ENCODE measurements around the gene PDCL3.

DNA sequence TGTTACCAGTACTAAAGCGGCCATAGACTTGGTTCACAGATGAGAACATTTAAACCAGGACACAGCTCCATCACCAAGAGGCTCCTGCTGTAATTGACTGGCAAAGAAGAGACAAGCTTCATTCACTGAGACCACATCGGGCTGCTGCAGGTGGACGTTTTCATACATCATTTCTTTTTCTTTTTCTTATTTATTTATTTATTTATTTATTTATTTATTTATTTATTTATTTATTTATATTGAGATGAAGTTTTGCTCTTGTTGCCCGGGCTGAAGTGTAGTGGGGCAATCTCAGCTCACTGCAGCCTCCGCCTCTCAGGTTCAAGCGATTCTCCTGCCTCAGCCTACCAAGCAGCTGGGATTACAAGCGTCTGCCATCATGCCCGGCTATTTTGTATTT lies 33.6 kb upstream of the PDCL3 start:
- TF ChIP-seq SP1 (IDR thresholded peaks at IDR 0.05) (no peak), HDGF (IDR thresholded peaks at IDR 0.05; ENCODE audit: borderline replicate concordance) (no peak), TARDBP (IDR thresholded peaks at IDR 0.05) (no peak), FOXK2 (IDR thresholded peaks at IDR 0.05) (no peak), SUZ12 (IDR thresholded peaks at IDR 0.05) (no peak)
